ENCODE results near the gene SERPINB13.
A peak's percentile ranks its signal among the peaks of the same experiment; 100 is the strongest.
"Not testable (repeated sequence)": the region's sequence is repeated elsewhere in the genome, so short reads cannot be mapped to it uniquely, and the experiment has no call there.

The SERPINB13 gene

GRCh38 chr18:63590966-63591695 lies 4.0 kb downstream of the SERPINB13 start:
- DNase-seq, result no peak

GRCh38 chr18:63591725-63592124 lies 4.6 kb downstream of the SERPINB13 start:
- DNase-seq, result no peak

GRCh38 chr18:63592471-63592870 lies 5.3 kb downstream of the SERPINB13 start:
- no peak for DNase-seq

GRCh38 chr18:63596964-63597363 lies 9.8 kb downstream of the SERPINB13 start:
- no peak for DNase-seq

- DNase-seq, result no peak
Measured at GRCh38 chr18:63603355-63603754, 16.2 kb downstream of the SERPINB13 start.

GRCh38 chr18:63603772-63604171 lies 16.6 kb downstream of the SERPINB13 start:
- no peak for DNase-seq

- no peak for DNase-seq
Measured at GRCh38 chr18:63604791-63605567, 17.8 kb downstream of the SERPINB13 start.

GRCh38 chr18:63606526-63606925 lies 19.4 kb downstream of the SERPINB13 start:
- DNase-seq, result no peak

GRCh38 chr18:63613420-63613819 lies 26.3 kb downstream of the SERPINB13 start:
- no peak for DNase-seq

- peak; percentile 85 for DNase-seq
Measured at GRCh38 chr18:63617049-63617914, 30.1 kb downstream of the SERPINB13 start.

- no peak for DNase-seq
Measured at GRCh38 chr18:63617915-63618234, 30.7 kb downstream of the SERPINB13 start.

GRCh38 chr18:63619661-63620060 lies 32.5 kb downstream of the SERPINB13 start:
- no peak for DNase-seq

- no peak for DNase-seq
Measured at GRCh38 chr18:63624863-63625262, 37.7 kb downstream of the SERPINB13 start.

GRCh38 chr18:63626431-63626830 lies 39.3 kb downstream of the SERPINB13 start:
- DNase-seq, result no peak

- no peak for DNase-seq
Measured at GRCh38 chr18:63627819-63628218, 40.7 kb downstream of the SERPINB13 start.

GRCh38 chr18:63637703-63638102 lies 50.6 kb downstream of the SERPINB13 start:
- no peak for DNase-seq

GRCh38 chr18:63641157-63641680 lies 54.1 kb downstream of the SERPINB13 start:
- DNase-seq, result not testable (repeated sequence)

- DNase-seq, result not testable (repeated sequence)
Measured at GRCh38 chr18:63642668-63643356, 55.7 kb downstream of the SERPINB13 start.

GRCh38 chr18:63644142-63644541 lies 57.0 kb downstream of the SERPINB13 start, which contains the start of gene SERPINB4:
Gene SERPINB4 (minus strand): TSS chr18:63644256. CDS start chr18:63643577, 679 bp downstream.
- DNase-seq, result not testable (repeated sequence)

GRCh38 chr18:63644694-63645093 lies 57.6 kb downstream of the SERPINB13 start:
- DNase-seq, result not testable (repeated sequence)

GRCh38 chr18:63646936-63647335 lies 59.8 kb downstream of the SERPINB13 start:
- DNase-seq, result no peak

- no peak for DNase-seq
Measured at GRCh38 chr18:63648241-63648640, 61.1 kb downstream of the SERPINB13 start.
